Stimulated activated CD4-positive, alpha-beta T cell treated with anti-CD3 and anti-CD28 coated beads, TNF-alpha, amount 100 ng/mL, for 24 hours (primary cell): ENCODE results near the gene TAS1R3.
A peak's percentile ranks its signal among the peaks of the same experiment; 100 is the strongest.

Source experiments
- DNase-seq, 3 experiments: peaks; one replicate each; pipeline ENCODE4 v3.0.0-alpha.2; 2020; ENCODE audit warnings: low read depth in 3 of 3

The TAS1R3 gene

DNA sequence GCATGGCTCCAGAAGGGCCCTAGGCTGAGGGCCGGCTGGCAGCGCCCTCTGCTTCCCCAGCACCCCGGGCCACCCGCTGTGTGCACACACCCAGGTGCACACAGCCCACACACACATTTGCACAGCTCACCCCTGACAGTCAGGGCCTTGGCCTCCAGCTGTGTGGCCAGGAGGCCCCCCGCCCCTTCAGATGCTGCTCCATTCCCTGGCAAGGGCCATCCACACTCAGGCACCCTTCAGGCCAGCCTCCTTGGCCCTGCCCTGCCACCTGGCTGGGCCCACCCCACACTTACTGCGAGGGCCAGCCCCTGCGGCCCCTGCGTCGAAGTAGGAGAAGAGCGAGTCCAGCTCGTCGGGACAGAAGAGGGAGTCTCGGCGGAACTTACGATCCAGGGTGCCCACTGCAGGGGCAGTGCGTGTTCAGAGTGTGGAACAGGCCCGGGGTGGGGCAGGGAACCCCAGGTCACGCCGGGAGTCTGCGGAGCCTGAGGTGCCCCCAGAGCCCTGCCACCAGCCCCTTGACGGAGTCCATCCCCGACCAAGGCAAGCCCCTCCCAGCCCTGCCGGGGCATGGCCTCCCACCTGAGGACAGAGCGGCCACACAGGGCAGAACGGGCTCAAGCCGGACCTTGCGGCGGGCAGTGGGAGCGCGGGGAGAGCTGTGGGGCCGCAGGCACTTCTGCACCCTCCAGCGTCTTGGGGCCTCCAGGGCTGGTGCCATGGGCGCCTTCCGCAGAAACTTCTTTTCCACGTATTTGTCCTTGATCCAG lies 35.7 kb upstream of the TAS1R3 start:
- no peak for DNase-seq

DNA sequence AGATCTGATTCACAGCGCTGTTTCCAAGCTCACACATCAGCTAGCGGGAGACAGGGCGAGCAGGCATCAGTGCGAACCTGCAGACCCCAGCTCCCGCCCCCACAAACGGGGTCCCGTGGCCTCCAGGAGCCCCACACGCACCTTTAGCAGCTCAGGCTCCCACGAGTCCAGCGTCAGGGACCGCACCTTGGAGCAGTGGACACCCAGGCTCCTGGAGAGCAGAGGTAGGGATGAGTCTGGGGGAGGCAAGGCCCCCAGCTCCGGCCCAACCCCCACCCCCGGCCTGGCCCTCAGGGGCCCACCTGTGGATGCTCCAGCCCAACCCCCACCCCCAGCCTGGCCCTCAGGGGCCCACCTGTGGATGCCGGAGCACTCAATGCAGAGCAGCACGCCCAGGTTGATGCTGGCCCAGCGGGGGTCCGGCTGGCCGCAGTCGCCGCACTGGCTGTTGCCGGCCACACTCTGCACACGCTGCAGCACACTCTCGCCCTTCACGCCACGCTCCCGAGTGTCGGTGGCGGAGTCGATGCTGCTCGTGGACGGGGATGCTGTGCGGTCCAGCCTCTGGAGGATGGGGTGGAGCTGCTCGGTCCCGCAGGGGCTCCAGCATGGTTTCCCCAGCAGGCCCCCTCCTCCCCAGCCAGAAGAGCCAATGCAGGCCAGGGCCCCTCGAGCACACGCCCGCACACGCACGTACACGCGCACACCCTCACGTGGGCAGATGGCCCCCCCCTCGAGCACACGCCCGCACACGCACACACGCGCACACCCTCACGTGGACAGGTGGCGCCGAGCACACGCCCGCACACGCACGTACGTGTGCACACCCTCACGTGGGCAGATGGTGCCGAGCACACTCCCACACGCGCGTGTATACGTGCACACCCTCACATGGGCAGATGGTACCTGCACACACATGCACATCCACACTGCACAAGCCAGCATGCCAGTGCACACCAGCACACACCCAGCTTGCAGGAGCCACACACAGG lies 34.7 kb upstream of the TAS1R3 start:
- no peak for DNase-seq

DNA sequence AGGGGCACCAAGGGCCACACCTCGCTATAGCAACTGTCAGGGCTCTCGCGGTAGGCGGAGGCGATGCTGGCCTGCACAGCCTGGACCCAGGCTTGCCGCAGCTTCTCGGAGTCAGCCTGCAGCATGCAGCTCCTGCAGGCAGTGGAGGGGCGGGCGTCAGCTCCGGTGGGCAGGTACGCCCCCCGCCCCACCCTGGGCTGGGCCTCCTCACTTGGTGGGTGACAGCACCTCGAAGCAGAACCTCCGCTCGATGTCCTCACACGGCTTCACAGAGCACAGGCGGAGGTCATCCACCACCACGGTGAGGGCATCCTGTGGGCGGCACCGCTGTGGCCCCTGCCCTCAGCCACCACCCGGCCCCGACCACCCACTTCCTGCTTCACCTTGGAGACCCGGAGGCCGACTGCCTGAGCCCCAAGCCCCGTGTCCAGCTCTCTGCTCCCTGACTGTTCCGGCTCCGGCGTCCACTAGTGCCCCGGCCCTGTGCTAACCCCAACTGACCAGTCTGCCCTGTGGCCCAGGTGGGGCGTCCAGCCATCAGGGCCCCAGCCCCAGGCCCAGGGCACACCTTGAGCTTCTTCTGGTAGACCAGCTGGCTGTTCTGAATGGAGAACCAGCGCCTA lies 33.2 kb upstream of the TAS1R3 start:
- DNase-seq, result no peak

DNA sequence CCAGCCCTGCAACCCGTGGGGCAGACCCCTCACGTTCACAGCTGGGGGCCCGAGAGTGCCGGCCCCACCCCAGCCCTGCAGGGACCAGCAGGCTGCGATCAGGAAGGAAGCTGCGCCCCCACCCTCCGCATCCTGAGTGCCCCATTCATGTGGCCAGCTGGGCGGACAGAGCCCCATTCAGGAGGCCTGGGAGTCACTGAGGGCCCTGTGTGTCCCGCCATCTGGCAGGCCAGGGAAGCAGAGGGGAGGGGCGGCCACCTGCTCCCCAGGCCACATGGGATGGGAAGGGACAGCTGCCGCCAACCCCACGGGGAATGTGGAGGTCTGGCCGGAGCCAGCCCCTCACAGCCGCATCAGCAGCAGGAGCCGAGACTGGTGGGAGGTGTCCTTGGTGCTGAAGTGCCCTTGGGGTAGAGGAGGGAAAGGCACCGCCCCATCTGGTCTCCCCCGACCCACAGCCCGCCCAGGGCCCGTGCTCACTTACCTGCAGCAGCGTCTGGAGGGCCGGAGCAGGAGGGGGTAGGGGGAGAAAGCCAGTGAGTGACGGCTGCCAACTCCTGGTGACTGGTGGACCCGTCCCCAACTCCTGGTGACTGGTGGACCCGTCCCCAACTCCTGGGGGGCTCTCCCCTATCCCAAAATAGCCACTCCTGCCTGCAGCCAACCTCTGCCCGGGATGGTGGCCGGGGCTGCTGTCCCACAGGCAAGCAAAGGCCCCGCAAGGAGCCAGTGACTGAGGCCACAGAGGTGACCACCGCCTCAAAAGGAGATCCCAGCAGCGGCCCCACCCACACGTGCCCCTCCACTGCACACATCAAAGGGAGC lies 32.0 kb upstream of the TAS1R3 start:
- no peak for DNase-seq

DNA sequence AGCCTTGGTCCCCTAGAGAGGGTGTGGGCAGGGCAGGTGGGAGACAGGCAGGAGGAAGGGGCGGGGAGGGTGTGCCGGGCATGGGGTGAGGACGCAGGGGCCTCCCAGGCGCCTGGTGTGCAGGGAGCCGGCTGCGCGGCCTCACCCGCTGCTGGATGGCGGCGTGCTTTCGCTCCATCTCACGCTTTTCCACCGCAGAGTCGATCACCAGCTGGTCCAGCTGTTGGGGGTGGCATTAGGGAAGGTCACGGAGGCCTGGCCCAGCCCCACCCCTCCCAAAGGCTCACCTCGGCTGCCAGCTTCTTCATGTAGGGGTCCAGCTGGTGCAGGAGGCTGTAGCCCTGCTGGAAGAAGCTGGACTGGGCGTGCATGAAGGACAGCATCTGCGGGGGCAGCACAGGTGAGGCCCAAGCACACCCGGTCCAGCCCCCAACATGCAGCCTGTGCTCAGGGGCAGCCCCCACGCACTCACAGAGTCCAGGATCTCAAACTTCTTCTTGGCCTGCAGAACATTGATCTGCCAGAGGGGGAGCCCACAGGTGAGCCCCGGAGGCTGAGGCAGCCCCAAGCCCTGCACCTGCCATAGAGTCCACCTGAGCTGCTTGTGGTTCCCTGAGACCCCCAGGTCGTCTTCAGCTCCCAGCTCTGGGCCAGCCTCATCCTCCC lies 31.3 kb upstream of the TAS1R3 start:
- no peak for DNase-seq

DNA sequence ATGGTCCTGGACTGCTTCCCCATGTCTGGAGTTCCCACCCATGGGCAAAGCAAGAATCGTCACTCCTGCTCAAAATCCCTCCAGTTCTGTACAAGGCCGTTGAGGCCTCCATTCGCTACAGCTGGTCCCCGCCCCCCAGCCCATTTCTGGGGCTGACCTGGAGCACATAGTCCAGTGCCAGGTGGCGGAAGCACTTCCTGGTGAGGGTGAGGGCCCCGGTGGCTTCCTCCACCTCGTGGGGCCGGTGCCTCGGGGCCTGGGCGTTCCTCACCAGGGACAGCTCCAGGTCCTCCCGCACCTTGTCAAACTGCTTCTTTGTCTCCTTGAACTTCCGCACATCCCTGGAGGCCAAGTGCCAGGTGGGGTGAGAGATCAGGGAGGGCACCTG lies 30.7 kb upstream of the TAS1R3 start:
- no peak for DNase-seq

DNA sequence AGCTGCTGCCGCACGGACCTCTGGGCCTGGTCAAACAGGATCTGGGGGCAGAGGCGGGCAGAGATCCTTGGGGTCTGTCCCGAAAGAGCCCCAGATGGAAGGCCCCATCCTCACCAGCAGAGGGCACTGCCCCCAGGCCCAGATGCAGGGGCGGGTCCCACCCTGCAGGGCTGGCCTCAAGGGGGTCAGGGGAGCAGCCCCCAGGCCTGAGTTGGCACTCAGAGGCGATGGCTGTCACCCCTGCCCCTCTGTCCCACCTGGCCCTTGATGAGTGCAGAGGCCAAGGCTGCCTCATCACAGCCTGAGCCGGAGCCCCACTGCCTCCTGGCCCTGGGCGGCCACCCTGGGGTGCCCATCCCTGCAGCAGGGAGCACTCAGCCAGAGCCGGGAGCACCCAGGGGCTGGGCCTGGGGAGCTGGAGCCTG lies 29.1 kb upstream of the TAS1R3 start:
- no peak for DNase-seq

DNA sequence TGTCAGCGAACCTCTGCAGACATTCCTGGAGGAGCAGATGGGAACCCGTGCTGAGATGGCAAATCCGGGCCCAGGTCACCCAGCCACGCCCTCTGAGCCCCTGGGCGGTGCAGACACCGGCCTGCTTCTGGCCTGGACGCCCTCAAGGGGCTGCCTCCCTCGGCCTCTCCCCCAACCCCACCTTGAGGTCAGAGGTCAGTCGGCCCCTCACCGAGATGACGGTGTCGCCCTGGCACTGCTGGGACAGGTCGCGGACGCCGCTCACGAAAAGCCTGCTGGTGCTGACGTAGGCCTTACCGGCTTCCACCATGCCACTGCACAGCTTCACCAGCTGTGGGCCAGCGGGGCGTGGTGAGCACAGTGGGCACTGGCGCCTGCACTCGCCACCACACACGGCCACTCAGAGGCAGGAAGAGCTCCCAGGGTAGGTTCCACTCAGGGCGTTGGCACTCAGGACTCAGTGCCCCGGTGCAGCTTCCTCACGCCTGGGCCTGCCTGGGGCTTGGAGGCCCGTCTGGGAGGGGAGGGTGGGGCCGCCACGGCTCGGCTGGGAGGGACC lies 28.1 kb upstream of the TAS1R3 start:
- DNase-seq, result no peak

DNA sequence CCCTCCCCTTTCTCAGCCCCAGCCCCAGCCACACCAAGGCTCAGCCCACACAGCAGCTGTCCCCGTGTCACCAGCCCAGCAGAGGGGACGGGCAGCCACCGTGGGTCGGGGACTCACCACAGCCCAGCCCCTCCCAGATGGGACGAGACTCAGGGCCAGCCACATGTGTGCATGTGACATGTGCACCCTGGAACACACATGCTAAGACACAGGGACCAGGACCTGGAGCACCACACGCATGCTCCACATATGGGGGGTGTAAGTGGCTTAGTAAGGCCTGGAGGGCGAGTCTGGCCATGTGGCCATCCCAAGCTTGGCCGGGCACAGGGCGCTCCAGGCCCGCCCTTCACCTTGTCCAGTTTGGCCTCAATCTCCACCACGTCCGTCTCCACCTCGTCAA lies 27.3 kb upstream of the TAS1R3 start:
- no peak for DNase-seq

DNA sequence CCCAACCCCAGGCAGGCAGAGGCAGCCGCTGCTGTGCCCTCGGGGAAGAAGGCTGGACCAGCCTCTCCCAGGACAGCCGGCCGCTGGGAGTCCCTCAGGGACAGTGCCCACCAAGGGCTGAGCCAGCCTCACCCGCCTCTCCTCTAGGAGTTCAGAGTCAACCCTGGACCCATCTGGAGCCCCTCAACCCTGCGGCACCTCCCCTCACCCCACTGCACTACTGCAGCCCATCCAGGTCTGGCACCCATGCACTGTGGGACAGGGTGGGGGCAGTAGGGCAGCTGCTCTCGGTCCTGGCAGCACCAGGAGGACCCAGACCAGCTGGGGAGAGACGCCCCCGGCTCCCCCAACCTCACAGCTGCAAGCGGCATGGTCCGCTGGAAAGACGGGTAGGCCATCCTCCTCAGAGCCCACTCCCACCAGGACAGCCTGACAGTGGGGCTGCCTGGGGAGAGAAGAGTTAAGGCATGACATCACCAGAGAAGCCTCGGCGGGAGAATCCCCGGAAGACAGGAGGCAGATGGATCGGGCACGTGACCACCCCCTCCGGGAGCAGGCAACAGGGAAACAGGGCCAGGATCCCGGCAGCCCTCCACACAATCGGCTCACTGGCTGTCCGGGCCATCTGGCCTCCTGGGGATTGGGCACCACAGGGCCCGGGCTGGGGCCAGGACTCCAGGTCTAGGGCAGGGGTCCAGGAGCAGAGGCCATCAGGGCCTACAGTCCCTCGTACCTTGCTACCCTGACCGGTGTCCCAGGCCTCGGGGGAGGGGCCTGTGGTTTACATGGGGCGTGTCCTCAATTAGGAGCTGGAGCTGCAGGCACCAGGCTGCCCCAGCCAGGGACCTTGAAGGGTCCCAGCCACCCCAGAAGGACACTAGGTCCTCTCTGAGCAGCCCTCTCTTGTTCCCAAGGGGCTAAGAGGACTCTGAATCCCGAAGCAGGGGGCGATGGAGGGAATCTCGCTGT lies 26.5 kb upstream of the TAS1R3 start:
- no peak for DNase-seq

DNA sequence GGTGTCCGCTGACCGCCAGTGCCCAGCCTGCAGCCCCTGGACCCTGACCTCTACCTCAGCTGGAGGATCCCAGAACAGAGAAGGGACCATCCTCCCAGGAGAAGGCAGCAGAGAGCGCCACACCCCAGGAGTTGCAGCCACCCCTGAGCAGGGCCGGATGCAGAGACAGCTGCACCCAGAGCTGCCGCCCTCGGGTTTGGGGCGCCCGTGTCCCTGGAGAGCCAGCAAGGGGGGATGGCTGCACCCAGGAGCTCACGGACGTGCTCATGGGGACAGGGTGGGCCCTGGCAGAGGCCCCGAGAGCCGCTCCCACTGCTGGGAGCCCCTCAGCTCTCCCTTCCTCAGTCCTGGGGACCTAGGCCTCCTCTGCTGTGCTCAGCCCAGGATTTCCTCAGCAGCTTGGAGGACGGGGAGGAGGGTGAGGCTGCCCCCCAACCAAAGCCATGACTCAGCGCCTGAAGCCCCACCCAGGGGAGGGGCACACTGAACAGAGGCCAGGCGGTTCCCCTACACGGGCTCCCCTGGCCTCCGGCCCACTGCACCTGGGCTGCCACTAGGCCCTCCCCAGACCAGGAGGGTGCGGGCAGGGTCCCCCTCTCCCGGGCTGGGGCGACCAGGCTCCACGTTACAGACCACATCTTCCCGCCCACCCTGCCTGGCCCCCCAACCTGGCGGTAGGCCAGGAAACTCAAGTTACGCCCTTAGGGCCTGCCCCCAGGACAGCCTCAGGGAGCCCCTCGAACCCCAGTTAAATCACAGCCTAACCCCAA lies 25.6 kb upstream of the TAS1R3 start:
- DNase-seq, result peak in 2 of 3 experiments; percentile 36 to 74

DNA sequence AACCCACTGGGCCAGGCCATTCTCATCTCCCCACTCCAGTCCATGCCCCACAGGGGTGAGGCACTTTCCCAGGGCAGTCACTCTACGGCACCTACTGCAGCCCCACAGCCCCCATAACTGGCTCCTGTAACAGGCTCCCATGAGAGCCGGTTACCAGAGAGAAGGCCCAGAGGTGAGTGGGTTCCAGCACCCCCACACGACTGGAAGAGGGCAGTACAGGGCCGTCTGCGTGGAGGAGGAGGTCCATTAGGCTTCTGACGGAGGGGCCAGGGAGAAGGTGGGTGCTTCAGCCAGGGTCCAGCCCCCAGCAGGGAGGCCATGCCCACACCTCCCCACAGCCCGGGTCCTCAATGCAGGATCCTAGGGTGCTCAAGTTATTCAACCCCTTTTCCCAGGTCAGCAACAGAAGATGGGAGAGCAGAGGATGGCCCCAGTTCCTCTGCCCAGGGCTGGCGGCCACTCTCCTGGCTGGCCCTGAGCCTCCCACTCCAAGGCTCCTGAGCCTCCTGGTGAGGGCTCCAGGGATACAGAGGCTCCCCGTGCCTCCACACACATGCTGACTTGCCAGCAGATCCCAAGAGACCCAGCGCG lies 24.9 kb upstream of the TAS1R3 start:
- DNase-seq, result no peak

DNA sequence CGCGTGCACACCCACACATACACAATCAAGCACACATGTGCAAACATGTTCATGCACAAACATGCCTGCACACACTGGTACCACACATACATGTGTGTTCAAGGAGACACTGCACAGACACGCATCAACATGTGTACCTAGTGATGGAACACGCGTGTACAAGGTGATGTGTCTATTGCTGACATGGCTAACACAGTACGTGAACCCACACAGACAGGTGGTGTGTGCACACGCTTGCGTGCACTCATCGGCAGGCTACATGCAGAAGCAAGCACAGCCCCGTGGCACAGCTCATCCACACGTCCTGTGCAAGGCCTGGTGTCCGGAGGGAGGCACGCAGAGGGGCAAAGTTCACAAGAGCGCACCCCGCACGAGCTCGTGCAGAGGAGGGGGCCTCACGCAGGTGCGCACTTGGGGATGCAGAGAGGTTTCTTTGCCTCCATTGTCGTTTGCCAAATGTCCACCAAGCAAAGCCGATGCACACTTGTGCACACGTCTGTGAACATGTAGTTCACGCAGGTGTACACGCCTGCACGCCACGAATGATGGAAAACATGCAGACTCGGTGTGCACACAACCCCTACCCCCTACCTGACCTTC lies 24.3 kb upstream of the TAS1R3 start:
- no peak for DNase-seq

DNA sequence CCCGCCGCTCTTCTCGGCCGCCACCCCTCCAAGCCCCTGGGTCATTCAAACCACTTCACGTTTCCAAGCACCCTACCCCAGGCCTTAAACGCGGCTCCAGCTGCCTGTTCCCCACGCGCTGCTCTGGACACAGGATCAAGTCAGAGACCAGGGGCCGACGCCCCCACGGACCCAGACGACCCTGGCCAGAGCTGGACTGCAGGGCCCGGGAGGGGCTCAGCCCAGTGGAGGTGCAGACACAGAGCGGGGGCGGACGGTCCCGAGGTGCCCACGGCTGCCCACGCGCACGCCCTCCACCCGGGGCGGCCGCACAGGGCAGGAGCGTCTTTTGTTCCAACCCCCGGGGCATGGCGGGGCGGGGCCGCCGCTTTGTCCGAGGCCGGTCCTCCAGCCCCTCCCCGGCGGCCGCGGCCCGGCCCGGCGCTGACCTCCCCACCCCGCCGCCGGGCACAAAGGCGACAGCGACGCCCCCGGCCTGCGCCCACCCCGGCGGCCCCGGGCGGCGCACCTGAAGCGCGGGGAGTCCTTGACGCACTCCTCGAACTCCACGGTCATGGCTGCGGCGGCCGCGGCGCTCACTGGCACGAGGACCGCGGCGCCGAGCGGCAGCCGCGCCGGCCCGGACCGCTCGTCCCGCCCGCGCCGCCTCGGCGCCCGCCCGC lies 23.7 kb upstream of the TAS1R3 start:
- no peak for DNase-seq

DNA sequence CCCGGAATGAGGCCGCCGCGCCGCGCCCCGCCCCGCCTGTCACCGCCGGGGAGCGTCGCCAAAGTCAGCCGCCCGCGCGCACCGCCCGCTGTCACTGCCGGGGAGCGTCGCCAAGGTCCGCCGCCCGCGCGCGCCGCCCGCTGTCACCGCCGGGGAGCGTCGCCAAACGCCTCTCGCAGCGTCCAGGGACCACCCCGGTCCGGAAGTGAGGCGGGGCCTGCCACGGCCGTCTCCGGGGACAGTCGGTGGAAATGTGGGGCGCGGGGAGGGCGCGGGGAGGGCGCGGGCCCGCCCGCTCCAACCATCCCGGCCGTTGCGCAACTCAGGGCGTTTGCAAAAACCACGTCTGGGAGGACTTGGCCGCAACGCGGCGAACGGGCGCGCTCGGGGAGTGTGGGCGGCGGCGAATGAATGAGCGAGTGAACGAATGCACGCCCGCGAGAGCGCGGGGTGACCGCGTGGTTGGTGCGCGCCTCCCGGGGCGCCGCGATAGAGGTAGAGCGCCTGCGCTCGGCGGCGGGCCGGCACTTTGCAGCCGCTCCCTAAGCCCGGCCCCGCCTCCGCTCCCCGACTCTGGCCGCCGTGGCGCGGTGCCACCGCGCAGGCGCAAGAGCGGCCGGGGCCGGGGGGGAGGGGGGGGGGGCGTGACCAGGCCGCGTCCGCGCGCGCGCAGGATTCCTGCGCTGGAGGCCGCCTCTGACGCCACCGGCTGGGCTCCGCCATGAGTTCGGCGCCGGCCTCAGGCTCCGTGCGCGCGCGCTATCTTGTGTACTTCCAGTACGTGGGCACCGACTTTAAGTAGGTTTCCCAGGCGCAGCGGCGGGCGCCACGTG lies 22.9 kb upstream of the TAS1R3 start, which contains the start of the genes ACAP3 and PUSL1:
ACAP3 (minus strand) TSS at position 8 of the 833 bp plus-strand sequence. CDS start 115 bp downstream, outside the sequence.
PUSL1 (plus strand) TSS at position 675 of the 833 bp plus-strand sequence; CDS start at position 722, 47 bp downstream.
- DNase-seq, result peak; percentile 72 to 85 (median 82)

DNA sequence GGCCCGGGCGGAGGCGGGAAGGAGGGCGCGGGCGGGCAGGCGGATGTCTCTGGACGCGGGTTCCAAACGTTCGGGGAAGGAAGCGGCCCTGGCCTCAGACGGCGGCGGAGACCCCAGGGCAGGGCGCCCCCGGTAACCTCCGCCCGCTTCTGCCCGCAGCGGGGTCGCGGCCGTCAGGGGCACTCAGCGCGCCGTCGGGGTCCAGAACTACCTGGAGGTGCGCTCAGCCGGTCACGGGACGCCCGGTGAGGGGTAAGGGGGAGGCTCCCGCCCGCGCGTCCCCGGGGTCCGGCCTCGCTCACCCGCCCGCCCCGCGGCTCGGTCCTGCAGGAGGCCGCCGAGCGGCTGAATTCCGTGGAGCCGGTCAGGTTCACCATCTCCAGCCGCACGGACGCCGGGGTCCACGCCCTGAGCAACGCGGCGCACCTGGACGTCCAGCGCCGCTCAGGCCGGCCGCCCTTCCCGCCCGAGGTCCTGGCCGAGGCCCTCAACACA lies 22.3 kb upstream of the TAS1R3 start:
- DNase-seq, result no peak
